Fibroblast of villous mesenchyme (primary cell): ENCODE data around the gene SMARCD1. TPM values are rescaled to one million over a fixed set of nuclear protein-coding genes. Genes with fewer than 3 reads are reported as not detected.
A peak's percentile ranks its signal among the peaks of the same experiment; 100 is the strongest.

Experiments
- DNase-seq: peaks from one replicate; pipeline ENCODE4 v3.0.0-alpha.2; 2010; ENCODE audit warnings: low read depth
- H3K4me3 ChIP-seq: 2 replicates; pipeline ENCODE4 v1.5.1; 2011; ENCODE audit warnings: low read depth, mild to moderate bottlenecking, low read length
- CTCF ChIP-seq: IDR thresholded peaks from 2 replicates; pipeline ENCODE4 v1.5.1; 2012; ENCODE audit warnings: low read depth, mild to moderate bottlenecking, low read length; ENCODE audit not compliant: insufficient read depth
- total RNA-seq: library from RNA; depleted of rRNA; stranded (reverse); fragments of >200 nt; gene quantifications from 2 replicates; pipeline ENCODE4 v1.2.3, GENCODE V29; 2012

The SMARCD1 gene
- total RNA-seq, 1 donor: 60.9 TPM

DNA sequence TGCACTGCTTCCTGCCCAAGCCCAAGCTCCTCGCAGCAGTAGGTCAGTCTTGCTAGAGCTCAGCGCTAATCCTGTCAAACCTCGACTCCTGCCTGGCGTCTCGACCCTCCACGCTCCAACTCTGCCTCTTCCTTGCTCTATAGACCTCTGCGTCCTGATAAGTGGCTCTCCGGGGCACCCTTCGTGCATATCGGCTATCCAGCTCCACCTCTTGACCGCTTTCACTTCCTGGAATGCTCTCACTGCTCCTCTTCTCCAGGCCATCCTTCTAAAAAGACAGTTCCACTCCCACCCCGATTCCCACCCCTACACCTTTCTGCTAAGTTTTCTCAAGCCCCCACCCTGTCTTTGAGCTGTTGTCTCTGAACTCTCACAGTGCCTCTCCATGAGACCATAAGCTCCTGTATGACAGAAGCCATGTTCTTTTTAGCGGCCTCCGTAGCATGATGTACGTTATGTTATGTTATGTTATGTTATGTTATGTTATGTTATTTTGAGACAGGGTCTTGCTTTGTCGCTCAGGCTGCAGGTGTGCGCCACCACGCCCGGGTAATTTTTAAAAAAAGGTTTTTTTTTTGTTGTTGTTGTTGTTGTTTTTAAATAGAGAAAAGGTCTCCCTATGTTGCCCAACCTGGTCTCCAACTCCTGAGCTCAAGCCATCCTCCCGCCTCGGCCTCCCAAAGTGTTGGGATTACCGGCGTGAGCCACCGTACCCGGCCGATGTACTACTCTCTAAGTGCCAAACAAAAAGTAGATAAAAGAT is 27.5 kb downstream of the SMARCD1 start:
- no peak for TF ChIP-seq CTCF
- H3K4me3 ChIP-seq: peak overlapping the region; percentile 97
- no peak for DNase-seq

DNA sequence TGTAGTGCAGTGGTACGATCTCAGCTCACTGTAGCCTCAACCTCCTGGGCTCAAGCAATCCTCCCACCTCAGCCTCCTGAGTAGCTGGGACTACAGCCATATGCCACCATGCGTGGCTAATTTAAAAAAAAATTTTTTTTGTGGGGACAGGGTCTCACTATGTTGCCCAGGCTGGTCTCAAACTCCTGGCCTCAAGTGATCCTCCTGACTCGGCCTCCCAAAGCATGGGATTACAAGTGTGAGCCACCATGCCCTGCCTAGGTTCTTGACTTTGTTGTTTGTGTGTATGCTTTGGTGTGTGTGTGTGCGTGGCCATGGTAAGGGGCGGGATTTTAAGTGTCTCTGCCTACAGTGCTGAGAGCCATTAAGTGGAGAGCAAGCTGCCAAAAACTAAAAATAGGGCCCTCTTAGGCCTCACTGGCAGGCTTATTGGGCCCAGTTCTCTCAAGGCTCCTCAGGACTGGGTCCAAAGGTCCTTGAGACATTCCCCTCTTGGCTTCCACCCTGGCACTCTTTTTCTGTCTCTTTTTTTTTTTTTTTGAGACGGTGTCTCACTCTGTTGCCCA is 32.0 kb downstream of the SMARCD1 start:
- no peak for DNase-seq
- no peak for TF ChIP-seq CTCF
- no peak overlapping the region for H3K4me3 ChIP-seq

- DNase-seq: no peak
- H3K4me3 ChIP-seq: no peak overlapping the region
- no peak for TF ChIP-seq CTCF
Measured at GRCh38 chr12:50119387-50119786, 34.2 kb downstream of the SMARCD1 start.

DNA sequence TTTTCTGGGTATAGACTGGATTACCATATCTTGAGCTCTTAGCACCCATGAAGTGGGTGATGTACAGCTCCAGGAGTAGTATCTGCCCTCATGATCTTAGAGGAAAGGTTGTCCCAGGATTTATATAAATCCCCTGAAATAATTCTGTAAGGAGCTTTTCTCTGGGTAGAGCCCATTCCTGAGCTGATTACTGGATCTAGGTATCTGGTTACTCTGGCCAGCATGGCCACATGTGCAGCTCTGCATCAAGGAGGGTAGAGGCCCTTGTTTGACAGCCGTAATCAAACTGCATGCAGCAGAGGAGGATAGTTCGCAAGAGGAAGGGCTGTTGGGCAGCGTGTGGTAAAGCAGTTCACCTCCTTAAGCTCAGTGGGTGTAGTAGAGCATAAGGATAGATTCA is 35.4 kb downstream of the SMARCD1 start:
- DNase-seq: no peak
- H3K4me3 ChIP-seq: no peak overlapping the region
- no peak for TF ChIP-seq CTCF

DNA sequence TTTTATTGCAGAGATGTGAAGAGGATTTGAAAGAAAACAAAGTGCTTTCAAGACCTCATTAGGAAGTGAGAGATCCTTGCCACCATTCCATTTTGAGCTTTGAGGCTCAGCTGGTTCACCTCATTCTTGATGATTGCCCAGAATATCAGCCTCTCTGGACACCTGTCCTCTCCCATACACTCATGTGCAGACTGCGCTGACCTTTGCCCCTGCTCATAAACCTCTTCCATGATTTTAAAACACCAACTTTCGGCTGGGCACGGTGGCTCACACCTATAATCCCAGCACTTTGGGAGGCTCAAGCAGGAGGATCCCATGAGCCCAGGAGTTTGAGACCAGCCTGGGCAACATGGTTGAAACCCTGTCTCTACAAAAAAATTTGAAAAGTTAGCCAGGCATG is 35.8 kb downstream of the SMARCD1 start:
- no peak for DNase-seq
- TF ChIP-seq CTCF: no peak
- no peak overlapping the region for H3K4me3 ChIP-seq

- no peak overlapping the region for H3K4me3 ChIP-seq
- no peak for DNase-seq
- TF ChIP-seq CTCF: no peak
Measured at GRCh38 chr12:50121641-50122040, 36.5 kb downstream of the SMARCD1 start.
